Heart left ventricle (tissue), 13 donors: Measurements from ENCODE around the gene USP10.

ENCODE experiments used
- POLR2A ChIP-seq, 2 donors: fragments of 450-650 bp; IDR thresholded peaks; one replicate each; pipeline ENCODE4 v1.6.1; 2017; ENCODE audit warnings: antibody characterized with exemption in 2 of 2, mild to moderate bottlenecking in 2 of 2, moderate library complexity in 2 of 2
- TF ChIP-seq, protein P1 (sequence below), 12 donors: fragments of 200-600 bp; sonication (generic) in 4 of 12; IDR thresholded peaks; one replicate each; pipeline versions ENCODE4 v1.5.0 to v1.8.0; 2018 to 2022; ENCODE audit warnings: antibody characterized with exemption in 12 of 12, mild to moderate bottlenecking in 5 of 12
- donor health status: ischemic (EF 13 %, LVEDD 7.1; RV severe dilation, severe dysfunction).
- donor health status: DM: no; HTN: yes; CAD: no.
- donor health status: DM: no; HTN: no; CAD: no.
- donor health status: ischemic (EF 25% LVEDD 6.9; RV normal size, moderate dysfunction).
- donor health status: ischemic (EF 25% LVEDD 5.7; RV mildly dilated, moderate dysfunction).
- donor health status: ischemic (EF 35%, LVEDD 5.7; RV mildly dilated, moderate dysfunction).
- donor health status: nonischemic (EF 11% LVEDD 7.7; RV severe dilation, severe dysfunction).
- donor health status: DM: yes; HTN: yes; CAD: no.
- donor health status: PGD.
- donor health status: ischemic (EF 29% LVEDD 5.4; RV normal size, mild dysfunction).
- donor health status: nonischemic (EF 23%, LVEDD 6.1; RV moderate dilation, normal function).

DNA sequence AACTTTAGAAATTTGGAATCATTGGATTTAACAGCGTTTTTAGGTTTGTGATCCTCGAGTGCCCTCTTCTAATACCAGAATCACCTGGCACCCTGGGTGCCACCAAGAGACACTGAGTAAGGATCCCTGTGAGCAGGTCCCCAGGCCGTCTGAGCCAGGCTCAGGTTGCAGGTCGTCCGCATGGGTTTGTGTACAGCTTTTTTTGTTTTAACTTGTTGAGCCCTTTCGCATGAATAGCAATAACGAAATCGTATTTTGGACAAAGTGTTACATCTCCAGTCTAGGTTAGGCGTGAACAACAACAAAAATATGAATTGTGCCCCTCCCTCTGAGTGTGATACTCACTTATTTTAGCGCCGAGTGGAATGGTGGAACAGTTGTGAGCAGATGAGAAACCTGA is 10.9 kb downstream of the USP10 start:
- TF ChIP-seq, protein P1, sequence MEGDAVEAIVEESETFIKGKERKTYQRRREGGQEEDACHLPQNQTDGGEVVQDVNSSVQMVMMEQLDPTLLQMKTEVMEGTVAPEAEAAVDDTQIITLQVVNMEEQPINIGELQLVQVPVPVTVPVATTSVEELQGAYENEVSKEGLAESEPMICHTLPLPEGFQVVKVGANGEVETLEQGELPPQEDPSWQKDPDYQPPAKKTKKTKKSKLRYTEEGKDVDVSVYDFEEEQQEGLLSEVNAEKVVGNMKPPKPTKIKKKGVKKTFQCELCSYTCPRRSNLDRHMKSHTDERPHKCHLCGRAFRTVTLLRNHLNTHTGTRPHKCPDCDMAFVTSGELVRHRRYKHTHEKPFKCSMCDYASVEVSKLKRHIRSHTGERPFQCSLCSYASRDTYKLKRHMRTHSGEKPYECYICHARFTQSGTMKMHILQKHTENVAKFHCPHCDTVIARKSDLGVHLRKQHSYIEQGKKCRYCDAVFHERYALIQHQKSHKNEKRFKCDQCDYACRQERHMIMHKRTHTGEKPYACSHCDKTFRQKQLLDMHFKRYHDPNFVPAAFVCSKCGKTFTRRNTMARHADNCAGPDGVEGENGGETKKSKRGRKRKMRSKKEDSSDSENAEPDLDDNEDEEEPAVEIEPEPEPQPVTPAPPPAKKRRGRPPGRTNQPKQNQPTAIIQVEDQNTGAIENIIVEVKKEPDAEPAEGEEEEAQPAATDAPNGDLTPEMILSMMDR (IDR thresholded peaks at IDR 0.05), result no peak
- no peak for TF ChIP-seq POLR2A (IDR thresholded peaks at IDR 0.05)
